ENCODE data around the gene ZNF319.
A peak's percentile ranks its signal among the peaks of the same experiment; 100 is the strongest.

The ZNF319 gene

GRCh38 chr16:57992084-57992483, 8.4 kb downstream of the ZNF319 start:
- DNase-seq (ENCODE audit: low read depth), result no peak

GRCh38 chr16:57991551-57992059, 8.9 kb downstream of the ZNF319 start:
- TF ChIP-seq CTCF (IDR thresholded peaks at IDR 0.05; ENCODE audit: low read length, missing control alignments), result no peak
- no peak for DNase-seq (ENCODE audit: low read depth)
- no peak overlapping the region for H3K4me3 ChIP-seq (replicated peaks; ENCODE audit: low read depth, low read length)

More at GRCh38 chr16:57992084-57992483, 8.4 kb downstream of the ZNF319 start:
- no peak for TF ChIP-seq CTCF (IDR thresholded peaks at IDR 0.05; ENCODE audit: low read length, missing control alignments)
- no peak overlapping the region for H3K4me3 ChIP-seq (replicated peaks; ENCODE audit: low read depth, low read length)

- DNase-seq (ENCODE audit: low read depth), result no peak
- TF ChIP-seq CTCF (IDR thresholded peaks at IDR 0.05; ENCODE audit: low read length, missing control alignments), result no peak
Observed at GRCh38 chr16:57988929-57989328, 11.5 kb downstream of the ZNF319 start.

GRCh38 chr16:57987441-57988177, 12.9 kb downstream of the ZNF319 start:
- no peak for DNase-seq (ENCODE audit: low read depth)
- TF ChIP-seq CTCF (IDR thresholded peaks at IDR 0.05; ENCODE audit: low read length, missing control alignments), result no peak
- H3K4me3 ChIP-seq (replicated peaks; ENCODE audit: low read depth, low read length), result no peak overlapping the region

More at GRCh38 chr16:57988929-57989328, 11.5 kb downstream of the ZNF319 start:
- no peak overlapping the region for H3K4me3 ChIP-seq (replicated peaks; ENCODE audit: low read depth, low read length)

- no peak for DNase-seq (ENCODE audit: low read depth)
- H3K4me3 ChIP-seq (replicated peaks; ENCODE audit: low read depth, low read length), result no peak overlapping the region
Observed at GRCh38 chr16:57986196-57986595, 14.3 kb downstream of the ZNF319 start.

GRCh38 chr16:57985204-57986181, 15.0 kb downstream of the ZNF319 start:
- no peak for TF ChIP-seq CTCF (IDR thresholded peaks at IDR 0.05; ENCODE audit: low read length, missing control alignments)
- H3K4me3 ChIP-seq (replicated peaks; ENCODE audit: low read depth, low read length), result peak overlapping the region; percentile 54
- DNase-seq (ENCODE audit: low read depth), result no peak

More at GRCh38 chr16:57986196-57986595, 14.3 kb downstream of the ZNF319 start:
- TF ChIP-seq CTCF (IDR thresholded peaks at IDR 0.05; ENCODE audit: low read length, missing control alignments), result no peak
